HEK293 (cell line): ENCODE data around the gene MOB4.

Experiments used
- CTCF ChIA-PET: fragments of 350-600 bp; formaldehyde crosslinking; extraction: SDS; loops from one replicate; lab custom pipeline; 2021; ENCODE audit warnings: antibody characterized with exemption; lab: Yijun Ruan, JAX
- POLR2A ChIA-PET: fragments of 300-600 bp; formaldehyde crosslinking; extraction: SDS; loops from one replicate; lab custom pipeline; 2020; ENCODE audit warnings: antibody characterized with exemption, inconsistent platforms; lab: Yijun Ruan, JAX
- H3K27ac ChIP-seq: fragments of 200-500 bp; sonication (Bioruptor generic); 2 replicates; pipeline ENCODE4 v1.5.1; 2014; ENCODE audit warnings: low read depth, low read length, control low read depth, inconsistent platforms; ENCODE audit errors: extremely low read depth
- H3K36me3 ChIP-seq, 2 experiments: fragments of 200-500 bp in 1 of 2; sonication (Bioruptor generic) in 1 of 2; 1 replicate in 1 of 2; 2 replicates in 1 of 2; pipeline ENCODE4 v1.5.1; 2014 to 2017; ENCODE audit warnings: inconsistent platforms in 2 of 2, low read length in 2 of 2; ENCODE audit not compliant: control insufficient read depth in 2 of 2, insufficient read depth in 1 of 2
- H3K4me1 ChIP-seq: fragments of 200-500 bp; sonication (Bioruptor generic); 2 replicates; pipeline ENCODE4 v1.5.1; 2014; ENCODE audit warnings: mild to moderate bottlenecking, low read length, inconsistent platforms; ENCODE audit not compliant: control insufficient read depth, insufficient read depth
- H3K4me3 ChIP-seq: 2 replicates; pipeline ENCODE4 v1.5.1; 2011; ENCODE audit warnings: low read depth, mild to moderate bottlenecking, control low read depth, low read length, moderate library complexity
- H3K9me3 ChIP-seq: fragments of 200-500 bp; sonication (Bioruptor generic); 2 replicates; pipeline ENCODE4 v1.5.1; 2014; ENCODE audit warnings: low read depth, low read length, inconsistent platforms; ENCODE audit not compliant: control insufficient read depth, insufficient read depth
- HOXC10 ChIP-seq: sonication (generic); formaldehyde crosslinking; IDR thresholded peaks from 2 replicates; pipeline ENCODE4 v1.8.1; 2023; ENCODE audit warnings: mild to moderate bottlenecking, missing genetic modification reagents
- KLF8 ChIP-seq: fragments of 450-650 bp; formaldehyde crosslinking; IDR thresholded peaks from 2 replicates; pipeline ENCODE4 v1.5.1; 2016; ENCODE audit warnings: missing biosample characterization, missing genetic modification characterization
- OSR2 ChIP-seq: fragments of 450-650 bp; formaldehyde crosslinking; IDR thresholded peaks from 2 replicates; pipeline ENCODE4 v1.5.1; 2016; ENCODE audit warnings: missing biosample characterization, missing genetic modification characterization
- ZBTB20 ChIP-seq: fragments of 450-650 bp; formaldehyde crosslinking; IDR thresholded peaks from 2 replicates; pipeline ENCODE4 v1.5.1; 2016; ENCODE audit warnings: missing biosample characterization, missing genetic modification characterization
- ZEB2 ChIP-seq: fragments of 450-650 bp; formaldehyde crosslinking; IDR thresholded peaks from 2 replicates; pipeline ENCODE4 v1.5.1; 2016; ENCODE audit warnings: missing biosample characterization, missing genetic modification characterization
- ZFP41 ChIP-seq: fragments of 450-650 bp; formaldehyde crosslinking; IDR thresholded peaks from 2 replicates; pipeline ENCODE4 v1.5.1; 2016; ENCODE audit warnings: missing biosample characterization, missing genetic modification characterization, borderline replicate concordance
- ZNF211 ChIP-seq: fragments of 450-650 bp; formaldehyde crosslinking; IDR thresholded peaks from 2 replicates; pipeline ENCODE4 v1.5.1; 2016; ENCODE audit warnings: low read depth, missing biosample characterization, missing genetic modification characterization
- ZNF239 ChIP-seq: fragments of 450-650 bp; formaldehyde crosslinking; IDR thresholded peaks from 2 replicates; pipeline ENCODE4 v1.5.1; 2016; ENCODE audit warnings: missing biosample characterization, missing genetic modification characterization
- ZNF248 ChIP-seq: fragments of 450-650 bp; formaldehyde crosslinking; IDR thresholded peaks from 2 replicates; pipeline ENCODE4 v1.5.1; 2017; ENCODE audit warnings: missing biosample characterization, missing genetic modification characterization
- ZNF302 ChIP-seq: fragments of 450-650 bp; formaldehyde crosslinking; IDR thresholded peaks from 2 replicates; pipeline ENCODE4 v1.5.1; 2016; ENCODE audit warnings: missing biosample characterization, missing genetic modification characterization, low read depth
- ZNF341 ChIP-seq: fragments of 450-650 bp; formaldehyde crosslinking; IDR thresholded peaks from 2 replicates; pipeline ENCODE4; 2016; ENCODE audit warnings: low read depth, missing biosample characterization, missing genetic modification characterization
- ZNF350 ChIP-seq: fragments of 450-650 bp; formaldehyde crosslinking; IDR thresholded peaks from 2 replicates; pipeline ENCODE4 v1.5.0; 2017; ENCODE audit warnings: missing biosample characterization, mild to moderate bottlenecking, missing genetic modification characterization
- ZNF391 ChIP-seq: fragments of 450-650 bp; formaldehyde crosslinking; IDR thresholded peaks from 2 replicates; pipeline ENCODE4 v1.5.1; 2016; ENCODE audit warnings: low read depth, missing biosample characterization, missing genetic modification characterization, borderline replicate concordance
- ZNF426 ChIP-seq: fragments of 450-650 bp; formaldehyde crosslinking; IDR thresholded peaks from 2 replicates; pipeline ENCODE4 v1.5.1; 2017; ENCODE audit warnings: missing biosample characterization, missing genetic modification characterization, mild to moderate bottlenecking, inconsistent platforms, moderate library complexity
- ZNF433 ChIP-seq: fragments of 450-650 bp; formaldehyde crosslinking; IDR thresholded peaks from 2 replicates; pipeline ENCODE4 v1.5.1; 2016; ENCODE audit warnings: missing biosample characterization, missing genetic modification characterization, low read depth
- ZNF561 ChIP-seq: fragments of 450-650 bp; IDR thresholded peaks from 2 replicates; pipeline ENCODE4 v1.5.1; 2018; ENCODE audit warnings: missing biosample characterization, missing genetic modification characterization, borderline replicate concordance
- ZNF580 ChIP-seq: fragments of 450-650 bp; formaldehyde crosslinking; IDR thresholded peaks from 2 replicates; pipeline ENCODE4 v1.5.1; 2016; ENCODE audit warnings: missing biosample characterization, missing genetic modification characterization
- ZNF600 ChIP-seq: fragments of 450-650 bp; formaldehyde crosslinking; IDR thresholded peaks from 2 replicates; pipeline ENCODE4 v1.5.1; 2016; ENCODE audit warnings: missing biosample characterization, missing genetic modification characterization
- ZNF692 ChIP-seq: fragments of 450-650 bp; formaldehyde crosslinking; IDR thresholded peaks from 2 replicates; pipeline ENCODE4 v1.5.1; 2016; ENCODE audit warnings: missing biosample characterization, missing genetic modification characterization
- ZNF76 ChIP-seq: fragments of 450-650 bp; formaldehyde crosslinking; IDR thresholded peaks from 2 replicates; pipeline ENCODE4; 2016; ENCODE audit warnings: low read depth, missing biosample characterization, missing genetic modification characterization, borderline replicate concordance
- ZNF785 ChIP-seq: fragments of 450-650 bp; formaldehyde crosslinking; IDR thresholded peaks from 2 replicates; pipeline ENCODE4 v1.5.1; 2016; ENCODE audit warnings: missing biosample characterization, missing genetic modification characterization
- ZNF791 ChIP-seq: fragments of 450-650 bp; formaldehyde crosslinking; IDR thresholded peaks from 2 replicates; pipeline ENCODE4 v1.5.1; 2016; ENCODE audit warnings: missing biosample characterization, missing genetic modification characterization
- ZSCAN23 ChIP-seq: fragments of 450-650 bp; formaldehyde crosslinking; IDR thresholded peaks from 2 replicates; pipeline ENCODE4 v1.5.1; 2016; ENCODE audit warnings: missing biosample characterization, missing genetic modification characterization
- TF ChIP-seq, protein P1 (sequence below): fragments of 450-650 bp; formaldehyde crosslinking; IDR thresholded peaks from 2 replicates; pipeline ENCODE4 v1.5.1; 2016; ENCODE audit warnings: missing biosample characterization, missing genetic modification characterization
- TF ChIP-seq, protein P2 (sequence below): fragments of 450-650 bp; formaldehyde crosslinking; IDR thresholded peaks from 2 replicates; pipeline ENCODE4 v1.5.1; 2016; ENCODE audit warnings: missing biosample characterization, missing genetic modification characterization
- TF ChIP-seq, protein P3 (sequence below): fragments of 450-650 bp; formaldehyde crosslinking; optimal IDR thresholded peaks from 2 replicates; pipeline ENCODE3; 2016; ENCODE audit warnings: missing biosample characterization, mild to moderate bottlenecking, missing genetic modification characterization

Gene MOB4

GRCh38 chr2:197472166-197472565 is 43.7 kb upstream of the MOB4 start:
- no peak overlapping the region for H3K27ac ChIP-seq
- no peaks in the 10 kb centered on the region for H3K9me3 ChIP-seq
- H3K4me3 ChIP-seq = no peak overlapping the region
- H3K4me1 ChIP-seq = no peaks in the 10 kb centered on the region
- peaks cover 65 to 85% of the 10 kb centered on the region in 2 experiments for H3K36me3 ChIP-seq
- TF ChIP-seq KLF8 = no peak
- TF ChIP-seq, protein P1, sequence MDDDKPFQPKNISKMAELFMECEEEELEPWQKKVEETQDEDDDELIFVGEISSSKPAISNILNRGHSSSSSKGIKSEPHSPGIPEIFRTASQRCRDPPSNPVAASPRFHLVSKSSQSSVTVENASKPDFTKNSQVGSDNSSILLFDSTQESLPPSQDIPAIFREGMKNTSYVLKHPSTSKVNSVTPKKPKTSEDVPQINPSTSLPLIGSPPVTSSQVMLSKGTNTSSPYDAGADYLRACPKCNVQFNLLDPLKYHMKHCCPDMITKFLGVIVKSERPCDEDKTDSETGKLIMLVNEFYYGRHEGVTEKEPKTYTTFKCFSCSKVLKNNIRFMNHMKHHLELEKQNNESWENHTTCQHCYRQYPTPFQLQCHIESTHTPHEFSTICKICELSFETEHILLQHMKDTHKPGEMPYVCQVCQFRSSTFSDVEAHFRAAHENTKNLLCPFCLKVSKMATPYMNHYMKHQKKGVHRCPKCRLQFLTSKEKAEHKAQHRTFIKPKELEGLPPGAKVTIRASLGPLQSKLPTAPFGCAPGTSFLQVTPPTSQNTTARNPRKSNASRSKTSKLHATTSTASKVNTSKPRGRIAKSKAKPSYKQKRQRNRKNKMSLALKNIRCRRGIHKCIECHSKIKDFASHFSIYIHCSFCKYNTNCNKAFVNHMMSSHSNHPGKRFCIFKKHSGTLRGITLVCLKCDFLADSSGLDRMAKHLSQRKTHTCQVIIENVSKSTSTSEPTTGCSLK (tag by site-specific recombination) = no peak
- no peak for TF ChIP-seq ZNF580 (tag by site-specific recombination)
- TF ChIP-seq ZNF391 = no peak
- no peak for TF ChIP-seq ZFP41 (tag by site-specific recombination)
- TF ChIP-seq ZNF350 (tag by site-specific recombination) = no peak
- no peak for TF ChIP-seq ZNF426 (tag by site-specific recombination)
- TF ChIP-seq ZNF248 (tag by site-specific recombination) = no peak
- TF ChIP-seq ZNF433 (tag by site-specific recombination) = no peak
- no peak for TF ChIP-seq ZNF785 (tag by site-specific recombination)
- TF ChIP-seq ZNF239 (tag by site-specific recombination) = no peak
- ChIA-PET CTCF (interaction anchor here (0.6 kb wide), 1 partner anchor 236 kb away, joined by 6 read pairs; no protein-coding TSS in a partner anchor), POLR2A (no interaction called here)

- Histone ChIP-seq H3K36me3 (peaks cover 30 to 54% of the 10 kb centered on the region in 2 experiments), H3K4me1 (no peaks in the 10 kb centered on the region), H3K9me3 (no peaks in the 10 kb centered on the region), H3K27ac (no peak overlapping the region), H3K4me3 (no peak overlapping the region)
- ChIA-PET CTCF (no interaction called here), POLR2A (no interaction called here)
- no peak for TF ChIP-seq HOXC10 (CRISPR knock-in tag)
- no peak for TF ChIP-seq ZNF692 (tag by site-specific recombination)
- TF ChIP-seq ZNF561 = no peak
- TF ChIP-seq ZNF341 (tag by site-specific recombination) = no peak
- TF ChIP-seq ZSCAN23 (tag by site-specific recombination) = no peak
- TF ChIP-seq ZNF302 (tag by site-specific recombination) = no peak
- no peak for TF ChIP-seq ZNF600
- no peak for TF ChIP-seq ZNF76
- no peak for TF ChIP-seq ZNF791
- TF ChIP-seq ZNF211 (tag by site-specific recombination) = no peak
- TF ChIP-seq OSR2 (tag by site-specific recombination) = no peak
- TF ChIP-seq, protein P2, sequence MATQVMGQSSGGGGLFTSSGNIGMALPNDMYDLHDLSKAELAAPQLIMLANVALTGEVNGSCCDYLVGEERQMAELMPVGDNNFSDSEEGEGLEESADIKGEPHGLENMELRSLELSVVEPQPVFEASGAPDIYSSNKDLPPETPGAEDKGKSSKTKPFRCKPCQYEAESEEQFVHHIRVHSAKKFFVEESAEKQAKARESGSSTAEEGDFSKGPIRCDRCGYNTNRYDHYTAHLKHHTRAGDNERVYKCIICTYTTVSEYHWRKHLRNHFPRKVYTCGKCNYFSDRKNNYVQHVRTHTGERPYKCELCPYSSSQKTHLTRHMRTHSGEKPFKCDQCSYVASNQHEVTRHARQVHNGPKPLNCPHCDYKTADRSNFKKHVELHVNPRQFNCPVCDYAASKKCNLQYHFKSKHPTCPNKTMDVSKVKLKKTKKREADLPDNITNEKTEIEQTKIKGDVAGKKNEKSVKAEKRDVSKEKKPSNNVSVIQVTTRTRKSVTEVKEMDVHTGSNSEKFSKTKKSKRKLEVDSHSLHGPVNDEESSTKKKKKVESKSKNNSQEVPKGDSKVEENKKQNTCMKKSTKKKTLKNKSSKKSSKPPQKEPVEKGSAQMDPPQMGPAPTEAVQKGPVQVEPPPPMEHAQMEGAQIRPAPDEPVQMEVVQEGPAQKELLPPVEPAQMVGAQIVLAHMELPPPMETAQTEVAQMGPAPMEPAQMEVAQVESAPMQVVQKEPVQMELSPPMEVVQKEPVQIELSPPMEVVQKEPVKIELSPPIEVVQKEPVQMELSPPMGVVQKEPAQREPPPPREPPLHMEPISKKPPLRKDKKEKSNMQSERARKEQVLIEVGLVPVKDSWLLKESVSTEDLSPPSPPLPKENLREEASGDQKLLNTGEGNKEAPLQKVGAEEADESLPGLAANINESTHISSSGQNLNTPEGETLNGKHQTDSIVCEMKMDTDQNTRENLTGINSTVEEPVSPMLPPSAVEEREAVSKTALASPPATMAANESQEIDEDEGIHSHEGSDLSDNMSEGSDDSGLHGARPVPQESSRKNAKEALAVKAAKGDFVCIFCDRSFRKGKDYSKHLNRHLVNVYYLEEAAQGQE (tag by site-specific recombination) = no peak
- TF ChIP-seq, protein P3, sequence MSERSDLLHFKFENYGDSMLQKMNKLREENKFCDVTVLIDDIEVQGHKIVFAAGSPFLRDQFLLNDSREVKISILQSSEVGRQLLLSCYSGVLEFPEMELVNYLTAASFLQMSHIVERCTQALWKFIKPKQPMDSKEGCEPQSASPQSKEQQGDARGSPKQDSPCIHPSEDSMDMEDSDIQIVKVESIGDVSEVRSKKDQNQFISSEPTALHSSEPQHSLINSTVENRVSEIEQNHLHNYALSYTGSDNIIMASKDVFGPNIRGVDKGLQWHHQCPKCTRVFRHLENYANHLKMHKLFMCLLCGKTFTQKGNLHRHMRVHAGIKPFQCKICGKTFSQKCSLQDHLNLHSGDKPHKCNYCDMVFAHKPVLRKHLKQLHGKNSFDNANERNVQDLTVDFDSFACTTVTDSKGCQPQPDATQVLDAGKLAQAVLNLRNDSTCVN (tag by site-specific recombination) = no peak
- no peak for TF ChIP-seq ZBTB20
- no peak for TF ChIP-seq ZEB2 (tag by site-specific recombination)
Measured at GRCh38 chr2:197477797-197478196, 38.1 kb upstream of the MOB4 start.
